ENCODE results near the gene SERGEF.
A peak's percentile ranks its signal among the peaks of the same experiment; 100 is the strongest.

SERGEF gene

DNA sequence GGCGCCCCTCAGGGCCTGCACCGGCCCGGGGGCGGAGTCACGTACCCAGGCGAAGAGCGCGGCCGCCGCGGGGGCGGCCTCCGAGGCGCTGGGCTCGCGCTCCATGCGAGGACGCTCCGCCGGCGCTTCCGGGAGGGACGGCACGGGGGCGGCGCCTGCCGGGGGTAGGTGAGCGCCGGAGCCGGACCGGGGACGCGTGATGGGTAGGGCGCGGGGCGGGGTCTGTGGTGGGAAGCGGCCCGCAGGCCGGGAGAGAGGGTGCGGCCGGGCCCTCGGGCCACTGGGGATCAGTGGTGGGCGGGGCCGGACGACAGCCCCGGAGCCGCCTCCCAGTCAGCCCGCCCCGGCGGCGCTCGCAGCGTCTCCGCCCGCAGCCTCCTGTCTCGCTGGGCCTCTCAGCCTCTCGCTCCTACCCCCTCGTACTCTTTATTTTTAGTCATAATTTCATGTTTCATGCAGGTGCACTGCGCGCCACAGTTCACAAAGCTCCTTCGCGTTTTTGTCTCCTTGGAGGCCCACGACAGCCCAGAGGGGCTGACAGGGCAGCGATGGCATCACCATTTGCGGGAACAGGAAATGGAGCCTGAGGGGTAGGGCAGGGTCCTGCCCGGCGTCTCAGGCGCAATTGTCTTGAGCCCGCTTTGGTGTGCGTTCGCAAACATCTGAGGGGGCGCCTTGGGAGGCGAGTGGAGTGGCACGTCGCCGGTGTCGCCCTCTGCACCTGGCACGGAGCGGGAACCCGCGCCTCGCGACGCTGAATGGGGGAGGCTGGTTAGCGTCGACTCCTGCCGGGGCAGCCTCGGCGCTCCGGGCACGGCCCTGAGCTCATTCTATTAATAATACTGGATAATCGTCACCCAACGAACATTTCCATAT is at the start of gene SERGEF:
TSS of gene SERGEF (minus strand) at position 142 of the 876 bp plus-strand sequence. CDS start at position 105, 37 bp downstream.
- peak; percentile 14; the same call in 1 of the 2 replicates for TF ChIP-seq CTCF (conservative IDR thresholded peaks at IDR 0.05)
- peak within 1 kb of the TSS; percentile 84 for H3K27ac ChIP-seq

DNA sequence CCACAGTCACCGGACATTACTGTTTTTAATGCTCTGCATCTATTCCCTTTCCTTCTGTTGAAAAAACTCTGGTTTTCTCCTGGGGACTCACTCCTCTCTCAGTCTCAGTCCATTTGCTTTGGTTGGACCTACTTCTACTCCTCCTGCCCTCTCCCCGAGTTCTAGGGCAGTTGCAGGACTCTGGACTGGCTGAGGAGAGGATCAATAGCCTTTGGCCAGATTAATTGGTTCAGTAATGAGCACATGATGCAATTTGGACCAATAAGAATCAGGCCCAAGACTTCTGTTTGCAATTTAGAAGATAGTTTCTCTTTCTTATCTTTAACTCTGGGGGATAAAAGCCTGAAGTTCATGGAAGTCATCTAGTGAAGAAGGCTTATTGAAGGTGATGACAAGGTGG is 48.5 kb upstream of the SERGEF start:
- no peak for TF ChIP-seq CTCF (conservative IDR thresholded peaks at IDR 0.05)
- peak overlapping the region; percentile 99 for H3K27ac ChIP-seq

GRCh38 chr11:18056561-18057181 is 43.8 kb upstream of the SERGEF start:
- no peak for TF ChIP-seq CTCF (conservative IDR thresholded peaks at IDR 0.05)
- H3K27ac ChIP-seq: no peak overlapping the region

DNA sequence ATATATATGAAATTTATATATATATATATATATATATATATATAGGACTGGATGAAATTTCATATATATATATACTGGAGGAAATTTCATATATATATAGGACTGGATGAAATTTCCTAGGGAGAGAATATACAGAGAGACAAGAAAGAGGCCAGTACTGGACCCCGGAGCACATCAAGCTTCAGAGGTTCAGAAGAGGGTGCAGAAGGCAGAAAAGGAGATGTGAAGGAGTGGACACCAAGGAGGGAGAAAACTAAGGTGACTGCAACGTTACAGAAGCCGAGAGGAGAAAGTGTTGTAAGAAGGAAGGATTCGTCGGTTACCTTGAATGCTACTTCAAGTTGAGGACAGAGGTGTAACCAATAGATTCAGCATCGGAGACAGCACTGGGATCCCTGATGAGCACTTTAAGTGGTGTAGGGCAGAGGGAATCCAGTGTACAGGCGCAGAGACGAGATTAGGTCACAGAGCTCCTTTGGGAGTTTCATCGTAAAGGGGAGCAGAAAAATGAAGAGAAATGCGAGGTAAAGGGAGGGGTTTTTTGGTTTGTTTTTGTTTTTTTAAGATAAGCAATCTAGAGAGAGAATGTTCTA is 41.8 kb upstream of the SERGEF start:
- no peak for TF ChIP-seq CTCF (conservative IDR thresholded peaks at IDR 0.05)
- H3K27ac ChIP-seq: no peak overlapping the region

- no peak for TF ChIP-seq CTCF (conservative IDR thresholded peaks at IDR 0.05)
Observed at GRCh38 chr11:18050848-18051247, 38.0 kb upstream of the SERGEF start.

DNA sequence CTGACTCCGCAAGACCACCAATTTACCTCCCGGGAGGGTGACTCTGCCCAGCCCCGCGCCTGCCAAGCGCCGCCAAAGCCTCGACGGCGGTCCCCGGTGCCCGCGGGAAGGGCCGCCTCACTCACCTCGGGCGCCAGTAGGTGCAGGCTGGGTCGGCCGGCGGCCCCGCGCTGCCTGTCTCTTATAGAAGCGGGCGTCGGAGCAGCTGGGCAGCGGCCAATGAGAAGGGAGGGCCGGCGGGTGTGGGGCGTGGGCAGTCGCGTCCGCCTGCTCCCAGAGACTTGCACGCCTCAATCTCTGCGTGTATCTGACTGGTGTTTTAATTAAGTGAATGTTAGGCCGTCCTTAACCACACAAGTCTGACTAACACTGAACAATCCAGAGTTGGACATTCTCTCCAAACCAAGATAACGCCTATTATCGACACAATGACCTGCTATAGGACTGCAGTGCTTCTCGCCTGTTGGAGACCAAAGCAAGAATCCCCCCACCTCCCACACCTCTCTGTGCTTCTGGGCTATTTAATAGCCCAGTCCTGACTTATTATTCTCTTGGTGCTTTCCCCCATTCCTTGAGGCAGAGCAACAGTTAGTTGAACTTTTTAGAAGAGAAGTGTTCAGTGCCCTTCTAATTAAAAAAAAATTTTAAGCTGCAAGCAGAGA is 33.4 kb upstream of the SERGEF start, which contains the start of gene TPH1:
TSS of gene TPH1 (minus strand) at position 154 of the 662 bp plus-strand sequence. CDS start 5,507 bp downstream, outside the sequence.
- H3K27ac ChIP-seq: no peak within 1 kb of the TSS
- TF ChIP-seq CTCF (conservative IDR thresholded peaks at IDR 0.05): no peak

More at GRCh38 chr11:18050848-18051247, 38.0 kb upstream of the SERGEF start:
- H3K27ac ChIP-seq: no peak overlapping the region

Measured in VCaP (cell line).